ENCODE measurements around the gene RWDD2A. TPM values are rescaled to one million over a fixed set of nuclear protein-coding genes. Genes with fewer than 3 reads are reported as not detected.

RWDD2A gene
- polyA plus RNA-seq, 1 experiment, result 4.4 TPM

DNA sequence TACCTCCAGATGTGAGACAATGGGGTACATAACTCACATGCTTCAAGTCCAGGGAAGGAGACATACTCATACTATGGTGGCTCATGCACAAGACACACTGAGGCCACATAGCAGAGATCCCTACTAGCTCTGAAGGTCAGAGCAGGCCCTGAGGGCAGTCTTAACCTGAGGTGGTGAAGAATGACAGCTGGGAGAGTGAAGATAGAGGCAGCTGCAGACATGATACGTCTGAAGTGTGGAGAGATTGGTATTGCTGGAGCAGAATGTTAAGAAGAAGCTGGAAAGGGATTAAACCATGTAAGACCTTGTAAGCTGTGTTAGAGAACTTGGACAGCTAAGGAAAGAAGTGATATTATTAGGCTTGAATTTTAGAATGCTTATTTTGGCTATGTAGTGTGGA, 33.0 kb upstream of the RWDD2A start:
- Histone ChIP-seq H3K36me3 (ENCODE audit: control insufficient read depth, insufficient read depth, low read length) (peaks cover 3% of the 10 kb centered on the region; the same call in 1 of the 2 replicates), H3K27me3 (ENCODE audit: control insufficient read depth, insufficient read depth, low read length) (no peaks in the 10 kb centered on the region), H3K4me3 (ENCODE audit: low read depth, low read length) (no peak overlapping the region)
- TF ChIP-seq, protein P1, sequence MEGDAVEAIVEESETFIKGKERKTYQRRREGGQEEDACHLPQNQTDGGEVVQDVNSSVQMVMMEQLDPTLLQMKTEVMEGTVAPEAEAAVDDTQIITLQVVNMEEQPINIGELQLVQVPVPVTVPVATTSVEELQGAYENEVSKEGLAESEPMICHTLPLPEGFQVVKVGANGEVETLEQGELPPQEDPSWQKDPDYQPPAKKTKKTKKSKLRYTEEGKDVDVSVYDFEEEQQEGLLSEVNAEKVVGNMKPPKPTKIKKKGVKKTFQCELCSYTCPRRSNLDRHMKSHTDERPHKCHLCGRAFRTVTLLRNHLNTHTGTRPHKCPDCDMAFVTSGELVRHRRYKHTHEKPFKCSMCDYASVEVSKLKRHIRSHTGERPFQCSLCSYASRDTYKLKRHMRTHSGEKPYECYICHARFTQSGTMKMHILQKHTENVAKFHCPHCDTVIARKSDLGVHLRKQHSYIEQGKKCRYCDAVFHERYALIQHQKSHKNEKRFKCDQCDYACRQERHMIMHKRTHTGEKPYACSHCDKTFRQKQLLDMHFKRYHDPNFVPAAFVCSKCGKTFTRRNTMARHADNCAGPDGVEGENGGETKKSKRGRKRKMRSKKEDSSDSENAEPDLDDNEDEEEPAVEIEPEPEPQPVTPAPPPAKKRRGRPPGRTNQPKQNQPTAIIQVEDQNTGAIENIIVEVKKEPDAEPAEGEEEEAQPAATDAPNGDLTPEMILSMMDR (IDR thresholded peaks at IDR 0.05; ENCODE audit: insufficient read depth, low read depth, low read length), result no peak
- ChIA-PET POLR2A (interaction anchor here (0.5 kb wide), 1 partner anchor 33 kb away, joined by 8 read pairs; the partner anchor contains the start of gene RWDD2A), CTCF (interaction anchor here (1.8 kb wide), 1 partner anchor 94 kb away, joined by 7 read pairs; the partner anchor contains the start of gene UBE3D)
- DNase-seq (ENCODE audit: low read depth), result no peak

GRCh38 chr6:83167726-83168278, 25.4 kb upstream of the RWDD2A start:
- ChIA-PET POLR2A (no interaction called here), CTCF (interaction anchor here (1.6 kb wide), 1 partner anchor 22 kb away, joined by 3 read pairs; no protein-coding TSS in a partner anchor)
- Histone ChIP-seq H3K27me3 (ENCODE audit: control insufficient read depth, insufficient read depth, low read length) (no peaks in the 10 kb centered on the region), H3K36me3 (ENCODE audit: control insufficient read depth, insufficient read depth, low read length) (peaks cover 28% of the 10 kb centered on the region), H3K4me3 (ENCODE audit: low read depth, low read length) (no peak overlapping the region)
- DNase-seq (ENCODE audit: low read depth), result no peak
- TF ChIP-seq, protein P1 (IDR thresholded peaks at IDR 0.05; ENCODE audit: insufficient read depth, low read depth, low read length), result no peak

- peaks cover 30% of the 10 kb centered on the region for H3K36me3 ChIP-seq (ENCODE audit: control insufficient read depth, insufficient read depth, low read length)
- CTCF ChIA-PET, result interaction anchor here (1.6 kb wide), 1 partner anchor 21 kb away, joined by 3 read pairs; no protein-coding TSS in a partner anchor
- no peak overlapping the region for H3K4me3 ChIP-seq (ENCODE audit: low read depth, low read length)
- DNase-seq (ENCODE audit: low read depth), result no peak
- H3K27me3 ChIP-seq (ENCODE audit: control insufficient read depth, insufficient read depth, low read length), result no peaks in the 10 kb centered on the region
- TF ChIP-seq, protein P1 (IDR thresholded peaks at IDR 0.05; ENCODE audit: insufficient read depth, low read depth, low read length), result no peak
- POLR2A ChIA-PET, result no interaction called here
These were observed 24.6 kb upstream of the RWDD2A start for GRCh38 chr6:83168556-83168955.

- Histone ChIP-seq H3K4me3 (ENCODE audit: low read depth, low read length) (no peak overlapping the region), H3K36me3 (ENCODE audit: control insufficient read depth, insufficient read depth, low read length) (peaks cover 31% of the 10 kb centered on the region), H3K27me3 (ENCODE audit: control insufficient read depth, insufficient read depth, low read length) (no peaks in the 10 kb centered on the region)
- no peak for DNase-seq (ENCODE audit: low read depth)
- TF ChIP-seq, protein P1 (IDR thresholded peaks at IDR 0.05; ENCODE audit: insufficient read depth, low read depth, low read length), result no peak
- POLR2A ChIA-PET, result no interaction called here
- CTCF ChIA-PET, result interaction anchor here (1.4 kb wide), 1 partner anchor 10 kb away, joined by 4 read pairs; no protein-coding TSS in a partner anchor
These were observed 24.1 kb upstream of the RWDD2A start for GRCh38 chr6:83169106-83169505.

DNA sequence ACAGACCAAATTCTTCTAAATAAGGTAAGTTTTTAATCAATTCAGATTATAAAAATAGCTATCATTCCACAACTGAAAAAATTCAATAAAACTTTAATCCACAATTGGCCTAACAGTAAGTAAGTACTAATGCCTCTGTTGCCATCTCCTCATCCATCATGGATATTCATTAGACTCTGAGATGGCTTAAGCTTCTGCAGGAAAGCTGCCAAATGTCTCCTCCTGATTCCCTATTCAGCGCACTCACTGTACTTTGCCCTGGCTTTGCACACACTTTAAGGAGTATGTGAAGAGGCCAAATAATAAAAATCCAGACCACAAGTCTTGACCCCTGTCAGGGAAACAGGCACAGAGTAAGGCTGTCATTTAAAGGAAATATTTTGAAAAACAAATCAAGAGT, 23.6 kb upstream of the RWDD2A start:
- TF ChIP-seq, protein P1 (IDR thresholded peaks at IDR 0.05; ENCODE audit: insufficient read depth, low read depth, low read length), result no peak
- CTCF ChIA-PET, result interaction anchor here (0.5 to 1.4 kb wide), 2 partner anchors 9 to 63 kb away, joined by 3 to 4 read pairs; no protein-coding TSS in a partner anchor
- Histone ChIP-seq H3K4me3 (ENCODE audit: low read depth, low read length) (no peak overlapping the region), H3K36me3 (ENCODE audit: control insufficient read depth, insufficient read depth, low read length) (peaks cover 31% of the 10 kb centered on the region), H3K27me3 (ENCODE audit: control insufficient read depth, insufficient read depth, low read length) (no peaks in the 10 kb centered on the region)
- POLR2A ChIA-PET, result no interaction called here
- no peak for DNase-seq (ENCODE audit: low read depth)

All from BJ (cell line).